HG03354 (cell line): Measurements from ENCODE around the gene ROPN1.
"Not testable (repeated sequence)": the region's sequence is repeated elsewhere in the genome, so short reads cannot be mapped to it uniquely, and the experiment has no call there.

ENCODE experiments used
- ATAC-seq: cut with Tn5 transposase; IDR thresholded peaks from one replicate; pipeline ENCODE4 v1.9.1; 2021; ENCODE audit warnings: mild to moderate bottlenecking; ENCODE audit not compliant: unreplicated experiment, poor library complexity, severe bottlenecking

Gene ROPN1

GRCh38 chr3:124002405-124003079 is 10.6 kb upstream of the ROPN1 start:
- ATAC-seq, result not testable (repeated sequence)

- not testable (repeated sequence) for ATAC-seq
Observed at GRCh38 chr3:124001366-124001765, 9.4 kb upstream of the ROPN1 start.

- ATAC-seq, result no peak
Observed at GRCh38 chr3:123997543-123997942, 5.6 kb upstream of the ROPN1 start.

- ATAC-seq, result no peak
Observed at GRCh38 chr3:123993818-123994217, 1.9 kb upstream of the ROPN1 start.

- no peak for ATAC-seq
Observed at GRCh38 chr3:123986427-123986826, 5.5 kb downstream of the ROPN1 start.

- no peak for ATAC-seq
Observed at GRCh38 chr3:123984957-123985356, 7.0 kb downstream of the ROPN1 start.

- no peak for ATAC-seq
Observed at GRCh38 chr3:123984350-123984749, 7.6 kb downstream of the ROPN1 start.

- not testable (repeated sequence) for ATAC-seq
Observed at GRCh38 chr3:123981317-123981716, 10.6 kb downstream of the ROPN1 start.

GRCh38 chr3:123980539-123980938 is 11.4 kb downstream of the ROPN1 start:
- ATAC-seq, result no peak

GRCh38 chr3:123979525-123980501 is 12.1 kb downstream of the ROPN1 start:
- peak; percentile 66 for ATAC-seq

- ATAC-seq, result not testable (repeated sequence)
Observed at GRCh38 chr3:123976904-123977303, 15.0 kb downstream of the ROPN1 start.

GRCh38 chr3:123976181-123976898 is 15.6 kb downstream of the ROPN1 start:
- not testable (repeated sequence) for ATAC-seq

GRCh38 chr3:123975030-123975429 is 16.9 kb downstream of the ROPN1 start:
- ATAC-seq, result not testable (repeated sequence)

- ATAC-seq, result no peak
Observed at GRCh38 chr3:123971406-123971805, 20.5 kb downstream of the ROPN1 start.

GRCh38 chr3:123967260-123967659 is 24.7 kb downstream of the ROPN1 start:
- not testable (repeated sequence) for ATAC-seq

- peak; percentile 62 for ATAC-seq
Observed at GRCh38 chr3:123966799-123967198, 25.1 kb downstream of the ROPN1 start.

- not testable (repeated sequence) for ATAC-seq
Observed at GRCh38 chr3:123964793-123965192, 27.1 kb downstream of the ROPN1 start.

- peak; percentile 2 for ATAC-seq
Observed at GRCh38 chr3:123961508-123961856, 30.4 kb downstream of the ROPN1 start.

- ATAC-seq, result peak; percentile 88
Observed at GRCh38 chr3:123960781-123961507, 31.0 kb downstream of the ROPN1 start, which contains the start of gene CCDC14. CCDC14 (minus strand) TSS chr3:123961229; CDS start chr3:123961173, 56 bp downstream.
